GM12801 (cell line): Measurements from ENCODE around the gene CRIP2.

Experiments
- TF ChIP-seq, protein P1 (sequence below): IDR thresholded peaks from one replicate; pipeline ENCODE4 v1.5.1; 2011; ENCODE audit warnings: control low read depth; ENCODE audit not compliant: insufficient read length; ENCODE audit errors: extremely low read depth

The CRIP2 gene

DNA sequence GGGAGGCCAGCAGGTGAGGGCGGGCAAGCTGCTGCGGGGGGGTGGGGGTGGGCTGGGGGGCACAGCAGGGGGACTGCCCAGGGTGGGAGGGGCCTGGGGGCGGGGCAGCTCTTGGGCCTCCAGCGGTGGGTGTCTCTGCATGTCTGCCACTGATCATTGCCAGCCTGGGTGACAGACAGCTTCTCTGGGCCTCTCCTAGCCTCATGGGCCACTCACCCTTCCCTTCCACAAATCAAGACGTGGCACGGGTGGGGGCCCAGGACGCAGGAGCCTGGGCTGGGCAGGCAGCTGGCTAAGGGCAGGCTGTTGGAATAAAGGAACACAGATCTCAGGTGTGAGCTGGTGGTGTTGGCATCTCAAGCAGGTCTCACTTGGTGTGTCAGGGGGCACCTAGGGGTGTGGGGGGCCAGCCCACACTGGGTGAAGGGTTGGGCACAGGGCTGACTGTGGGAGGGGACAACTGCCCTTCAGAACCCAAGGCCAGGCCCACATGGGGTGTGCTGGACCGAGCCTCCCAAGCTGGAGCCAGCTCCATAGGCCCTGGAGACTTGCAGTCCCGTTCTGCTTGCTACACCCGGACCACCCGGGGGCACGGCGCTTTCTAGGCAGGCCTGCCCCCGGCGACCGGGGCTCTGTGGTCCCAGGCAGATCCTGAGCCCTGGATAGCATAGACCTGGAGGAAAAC lies 19.4 kb downstream of the CRIP2 start:
- TF ChIP-seq, protein P1, sequence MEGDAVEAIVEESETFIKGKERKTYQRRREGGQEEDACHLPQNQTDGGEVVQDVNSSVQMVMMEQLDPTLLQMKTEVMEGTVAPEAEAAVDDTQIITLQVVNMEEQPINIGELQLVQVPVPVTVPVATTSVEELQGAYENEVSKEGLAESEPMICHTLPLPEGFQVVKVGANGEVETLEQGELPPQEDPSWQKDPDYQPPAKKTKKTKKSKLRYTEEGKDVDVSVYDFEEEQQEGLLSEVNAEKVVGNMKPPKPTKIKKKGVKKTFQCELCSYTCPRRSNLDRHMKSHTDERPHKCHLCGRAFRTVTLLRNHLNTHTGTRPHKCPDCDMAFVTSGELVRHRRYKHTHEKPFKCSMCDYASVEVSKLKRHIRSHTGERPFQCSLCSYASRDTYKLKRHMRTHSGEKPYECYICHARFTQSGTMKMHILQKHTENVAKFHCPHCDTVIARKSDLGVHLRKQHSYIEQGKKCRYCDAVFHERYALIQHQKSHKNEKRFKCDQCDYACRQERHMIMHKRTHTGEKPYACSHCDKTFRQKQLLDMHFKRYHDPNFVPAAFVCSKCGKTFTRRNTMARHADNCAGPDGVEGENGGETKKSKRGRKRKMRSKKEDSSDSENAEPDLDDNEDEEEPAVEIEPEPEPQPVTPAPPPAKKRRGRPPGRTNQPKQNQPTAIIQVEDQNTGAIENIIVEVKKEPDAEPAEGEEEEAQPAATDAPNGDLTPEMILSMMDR = no peak

DNA sequence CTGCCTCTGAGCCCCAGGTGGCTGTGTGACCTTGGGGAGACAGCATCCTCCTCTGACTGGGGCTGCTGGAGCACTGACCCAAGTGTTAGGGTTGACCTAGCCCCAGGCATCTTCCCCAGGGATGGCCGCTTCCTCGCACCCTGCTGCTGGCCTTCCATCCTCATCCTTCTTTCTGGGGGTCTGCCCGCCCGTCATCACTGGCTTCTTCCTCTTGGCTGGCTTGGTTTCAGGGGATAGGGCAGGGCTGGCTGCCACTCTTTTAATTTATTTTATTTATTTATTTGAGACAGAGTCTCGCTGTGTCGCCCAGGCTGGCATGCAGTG lies 19.9 kb downstream of the CRIP2 start:
- TF ChIP-seq, protein P1 = no peak

DNA sequence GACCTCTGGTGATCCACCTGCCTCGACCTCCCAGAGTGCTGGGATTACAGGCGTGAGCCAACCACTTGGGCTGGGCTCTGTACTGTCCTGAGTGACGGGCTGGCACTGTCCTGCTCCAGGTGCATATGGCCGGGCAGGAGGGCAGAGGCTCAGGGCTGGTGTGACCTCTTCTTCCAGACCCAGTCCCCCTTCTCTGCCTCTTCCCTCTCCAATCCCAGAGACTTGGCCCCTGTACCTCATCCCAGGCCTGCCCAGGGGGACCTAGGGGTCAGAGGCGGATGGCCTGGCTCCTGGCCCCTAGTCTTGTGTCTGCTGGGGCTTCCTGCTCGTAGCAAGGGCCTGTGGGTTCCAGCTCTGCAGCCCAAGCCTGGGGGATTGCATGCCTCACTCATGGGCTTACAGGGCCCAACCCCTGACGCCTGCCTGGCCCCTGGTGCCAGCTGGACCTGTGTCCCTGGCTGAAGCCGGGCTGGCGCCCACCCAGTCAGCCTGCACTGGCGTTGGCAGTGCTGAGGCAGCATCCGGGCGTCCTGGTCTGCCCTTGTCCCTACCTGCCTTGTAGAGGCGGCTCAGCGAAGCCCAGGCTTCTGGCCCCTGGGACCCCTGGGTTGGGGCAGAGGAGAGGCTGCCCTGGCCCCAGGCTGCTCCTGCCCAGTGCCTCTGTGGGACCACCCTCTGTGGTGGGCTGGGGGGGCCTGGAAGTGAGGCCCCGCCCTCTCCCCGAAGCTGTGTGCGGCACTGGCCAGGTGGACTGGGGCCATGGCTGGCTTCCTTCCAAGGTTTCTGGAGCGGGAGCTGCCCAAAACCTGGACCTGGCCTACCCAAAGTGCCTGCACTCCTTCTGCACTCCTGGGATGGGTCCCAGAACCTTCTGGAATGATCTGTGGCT lies 20.7 kb downstream of the CRIP2 start:
- TF ChIP-seq, protein P1 = no peak

DNA sequence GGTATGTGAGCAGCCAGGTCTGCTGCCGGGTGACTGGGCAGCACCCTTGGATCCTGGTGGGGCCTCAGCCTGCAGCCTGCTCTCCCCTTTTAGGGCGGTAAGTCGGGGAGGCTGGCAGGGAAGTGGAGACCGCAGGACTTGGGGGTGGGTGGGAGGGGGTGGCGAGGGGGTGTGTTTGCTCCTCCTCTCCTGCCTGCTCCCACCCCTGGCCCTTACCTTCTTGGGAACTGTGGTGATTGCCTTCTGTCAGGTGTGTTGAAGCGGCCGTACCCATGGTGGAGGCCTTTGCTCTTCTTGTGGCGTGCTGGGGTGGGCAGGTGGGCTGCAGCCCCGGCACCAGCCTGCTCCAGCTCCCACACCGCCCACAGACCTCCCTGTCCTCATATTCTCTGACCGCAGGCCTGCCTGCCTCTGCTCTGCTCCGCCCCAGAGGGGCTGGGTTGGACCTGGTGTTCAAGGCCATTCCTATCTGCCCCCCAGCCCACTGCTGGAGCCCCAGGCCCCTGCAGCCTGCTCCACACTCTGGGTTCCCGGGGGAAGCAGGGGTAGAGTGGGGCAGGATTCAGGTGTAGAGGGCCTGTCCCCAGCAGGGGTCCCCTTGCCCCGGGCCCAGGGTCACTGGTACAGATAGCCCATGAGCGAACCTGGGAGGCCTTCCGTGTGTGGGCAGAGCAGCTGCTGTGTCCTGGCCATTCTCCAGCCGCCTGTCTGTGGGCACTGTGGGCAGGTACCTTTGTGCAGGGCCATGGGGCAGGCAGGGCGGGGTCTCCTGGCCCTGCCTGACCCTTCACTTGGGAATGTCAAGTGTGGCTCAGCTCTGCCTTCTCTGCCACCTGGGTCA lies 21.6 kb downstream of the CRIP2 start:
- TF ChIP-seq, protein P1 = no peak

DNA sequence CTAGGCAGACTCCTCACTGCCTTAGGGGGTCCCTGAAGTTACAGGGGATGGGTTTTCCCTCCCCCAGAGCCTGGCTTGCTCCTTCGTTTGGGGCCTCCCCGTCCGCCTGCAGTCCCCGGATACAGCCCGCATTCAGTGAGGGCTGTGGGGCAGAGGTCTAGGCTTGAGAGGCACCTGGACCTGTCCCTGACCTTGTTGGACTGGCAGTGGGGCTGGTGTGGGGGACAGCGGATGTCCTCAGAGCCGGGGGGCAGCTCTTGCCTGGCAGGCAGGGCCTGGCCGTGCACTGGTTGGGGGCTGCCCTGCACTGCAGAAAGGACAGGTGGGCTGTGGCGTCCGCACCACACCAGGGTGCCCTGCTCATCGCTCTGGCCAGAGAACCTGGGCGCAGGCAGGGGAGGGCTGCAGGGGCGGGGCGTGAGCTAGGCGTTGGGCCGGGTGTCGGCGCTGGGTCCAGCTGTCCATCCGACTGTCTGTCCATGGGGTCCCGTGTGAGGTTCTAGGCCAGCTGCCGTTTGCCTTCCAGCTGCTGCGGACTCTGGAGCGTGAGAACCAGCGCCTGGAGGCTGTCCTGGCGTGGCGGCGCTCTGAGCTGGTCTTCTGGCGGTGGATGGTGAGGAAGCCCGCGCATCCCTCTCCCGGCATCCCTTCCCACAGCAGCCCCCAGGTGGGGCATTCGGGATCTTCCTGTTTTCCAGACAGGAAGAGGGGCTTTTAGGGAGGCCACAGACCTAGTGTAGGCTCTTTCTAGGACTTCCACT lies 22.4 kb downstream of the CRIP2 start:
- TF ChIP-seq, protein P1 = no peak

DNA sequence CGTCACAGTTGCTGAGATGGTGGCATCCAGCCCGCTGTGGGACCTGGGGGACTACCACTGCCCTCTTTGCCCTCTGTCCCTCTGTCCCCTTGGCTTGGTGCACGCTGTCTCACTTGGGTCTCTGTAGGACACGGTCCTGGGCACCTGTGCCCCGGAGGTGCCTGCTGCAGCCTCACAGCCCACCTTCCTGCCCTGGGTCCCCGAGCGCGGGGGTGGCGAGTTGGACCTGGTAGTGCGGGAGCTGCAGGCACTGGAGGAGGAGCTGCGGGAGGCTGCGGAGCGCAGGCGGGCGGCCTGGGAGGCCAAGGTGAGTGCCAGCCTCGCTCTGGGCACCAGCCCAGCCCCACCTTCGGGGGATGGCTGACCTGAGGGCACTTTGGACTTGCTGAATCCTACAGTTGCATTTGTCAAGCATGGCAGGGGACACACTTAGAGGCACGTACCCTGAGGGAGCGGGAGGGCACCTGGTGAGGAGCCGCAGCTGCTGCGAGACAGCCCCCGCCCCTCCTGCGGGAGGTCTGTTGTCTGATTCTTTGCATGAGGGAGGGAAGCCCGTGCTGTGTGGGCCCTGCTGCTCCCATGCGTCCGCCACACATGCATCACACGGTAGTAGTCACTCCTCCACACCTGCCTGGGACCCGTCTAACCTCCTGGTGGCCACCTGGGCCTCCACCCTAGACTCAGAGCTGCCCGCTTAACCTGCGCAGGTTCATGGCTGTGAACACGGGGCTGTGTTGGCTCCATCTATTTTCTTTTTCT lies 23.2 kb downstream of the CRIP2 start:
- TF ChIP-seq, protein P1 = no peak
